ENCODE measurements around the gene OBSCN.

DNA sequence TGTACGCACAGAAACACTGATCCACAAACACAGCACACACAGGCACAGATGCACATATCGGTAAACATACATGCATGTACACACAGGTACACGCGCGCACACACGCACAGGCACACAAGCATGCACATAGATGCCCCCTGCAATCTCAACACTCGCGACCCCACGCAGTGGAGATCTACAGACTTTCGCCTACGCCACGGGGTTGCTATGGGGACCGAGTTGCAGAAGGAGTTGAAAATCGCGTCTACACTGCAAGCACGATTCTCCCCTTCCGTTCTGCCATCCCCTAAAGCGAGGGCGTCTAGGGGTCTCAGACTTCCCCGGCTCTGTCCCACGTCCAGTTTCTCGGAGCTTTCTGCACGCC, 208.0 kb downstream of the OBSCN start:
- TF ChIP-seq NFYA (IDR thresholded peaks at IDR 0.05; ENCODE audit: borderline replicate concordance, low read depth, low read length) (no peak), CTCF (IDR thresholded peaks at IDR 0.05 in 2 of 3, conservative IDR thresholded peaks at IDR 0.05 in 1 of 3; ENCODE audit: control insufficient read depth in 2 of 3, extremely low read depth in 1 of 3, insufficient read depth in 1 of 3, low read depth in 3 of 3, low read length in 3 of 3) (no peak), ZNF24 (IDR thresholded peaks at IDR 0.05) (no peak), POLR2AphosphoS5 (IDR thresholded peaks at IDR 0.05; ENCODE audit: low read length) (no peak), EZH2 (IDR thresholded peaks at IDR 0.05; ENCODE audit: borderline replicate concordance, control insufficient read depth, low read depth, low read length) (no peak), POLR2A (IDR thresholded peaks at IDR 0.05; ENCODE audit: low read depth, low read length) (no peak), SUZ12 (IDR thresholded peaks at IDR 0.05; ENCODE audit: unreplicated experiment) (no peak), FOXM1 (IDR thresholded peaks at IDR 0.05; ENCODE audit: low read depth, low read length) (no peak), CREM (IDR thresholded peaks at IDR 0.05; ENCODE audit: low read depth) (no peak), SRF (IDR thresholded peaks at IDR 0.05; ENCODE audit: low read depth in 2 of 2, low read length in 2 of 2) (no peak), SP1 (IDR thresholded peaks at IDR 0.05; ENCODE audit: low read depth, low read length) (no peak)
- TF ChIP-seq, protein P1, sequence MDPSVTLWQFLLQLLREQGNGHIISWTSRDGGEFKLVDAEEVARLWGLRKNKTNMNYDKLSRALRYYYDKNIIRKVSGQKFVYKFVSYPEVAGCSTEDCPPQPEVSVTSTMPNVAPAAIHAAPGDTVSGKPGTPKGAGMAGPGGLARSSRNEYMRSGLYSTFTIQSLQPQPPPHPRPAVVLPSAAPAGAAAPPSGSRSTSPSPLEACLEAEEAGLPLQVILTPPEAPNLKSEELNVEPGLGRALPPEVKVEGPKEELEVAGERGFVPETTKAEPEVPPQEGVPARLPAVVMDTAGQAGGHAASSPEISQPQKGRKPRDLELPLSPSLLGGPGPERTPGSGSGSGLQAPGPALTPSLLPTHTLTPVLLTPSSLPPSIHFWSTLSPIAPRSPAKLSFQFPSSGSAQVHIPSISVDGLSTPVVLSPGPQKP (IDR thresholded peaks at IDR 0.05; ENCODE audit: low read depth, low read length), result no peak
